Activated naive CD8-positive, alpha-beta T cell treated with anti-CD3 and anti-CD28 coated beads, Interleukin-2, amount 10 ng/mL, durations not matched to agents 7 days and 5 days (primary cell): ENCODE data around the gene EXOSC2. TPM values are rescaled to one million over a fixed set of nuclear protein-coding genes. Genes with fewer than 3 reads are reported as not detected.
A peak's percentile ranks its signal among the peaks of the same experiment; 100 is the strongest.

Source experiments
- ATAC-seq: fragments of 150-1000 bp; cut with Tn5 transposase; one replicate; pipeline ENCODE4 v1.10.0; 2021; ENCODE audit warnings: low read depth, moderate library complexity
- POLR2A ChIA-PET: fragments of 350-600 bp; sonication (Branson Sonifier 250); formaldehyde crosslinking; loops from one replicate; lab custom pipeline; 2021; ENCODE audit warnings: antibody characterized with exemption; lab: Charles Lee
- DNase-seq: peaks from one replicate; pipeline ENCODE4 v3.0.0; 2021
- H3K27ac Mint-ChIP-seq: one replicate; pipeline ENCODE4 v1.8.0; 2022; ENCODE audit warnings: mild to moderate bottlenecking, mixed read lengths
- H3K27me3 Mint-ChIP-seq: one replicate; pipeline ENCODE4 v1.8.0; 2022; ENCODE audit warnings: mild to moderate bottlenecking, moderate library complexity, mixed read lengths
- H3K36me3 Mint-ChIP-seq: one replicate; pipeline ENCODE4 v1.8.0; 2021; ENCODE audit warnings: mild to moderate bottlenecking, mixed read lengths
- H3K4me1 Mint-ChIP-seq: one replicate; pipeline ENCODE4 v1.8.0; 2021; ENCODE audit warnings: mixed read lengths
- H3K4me3 Mint-ChIP-seq: one replicate; pipeline ENCODE4 v1.8.0; 2022; ENCODE audit warnings: mild to moderate bottlenecking, moderate library complexity, mixed read lengths
- H3K9me3 Mint-ChIP-seq: one replicate; pipeline ENCODE4 v1.8.0; 2021; ENCODE audit warnings: mixed read lengths
- total RNA-seq, 2 experiments: library from RNA; stranded (reverse); gene quantifications; one replicate each; pipeline ENCODE4 v1.2.3, GENCODE V29; 2021

EXOSC2 gene
- total RNA-seq = 10 to 100 TPM; 57.2 to 58.8 TPM

- Mint-ChIP-seq H3K9me3 (no peaks in the 10 kb centered on the region), H3K36me3 (peaks cover 25% of the 10 kb centered on the region), H3K4me1 (peaks cover 40% of the 10 kb centered on the region), H3K27me3 (peaks cover 3% of the 10 kb centered on the region), H3K27ac (peak within 1 kb of the TSS; percentile 97), H3K4me3 (peak within 1 kb of the TSS; percentile 97)
- DNase-seq (peak; percentile 88), ATAC-seq (peak; percentile 98)
- POLR2A ChIA-PET = interaction anchor here (0.7 to 1.7 kb wide), 6 partner anchors 10 to 114 kb away, joined by 3 to 7 read pairs (median 5); partner anchors contain the start of gene FUBP3
Measured at GRCh38 chr9:130693426-130694191, at the start of gene EXOSC2. TSS of gene EXOSC2 (plus strand) at chr9:130693780. CDS start at chr9:130693792, 12 bp downstream.

- H3K4me3 Mint-ChIP-seq = no peak overlapping the region
- H3K27me3 Mint-ChIP-seq = peaks cover 12% of the 10 kb centered on the region
- H3K27ac Mint-ChIP-seq = no peak overlapping the region
- no peak for ATAC-seq
- POLR2A ChIA-PET = no interaction called here
- H3K4me1 Mint-ChIP-seq = no peaks in the 10 kb centered on the region
- peaks cover 4% of the 10 kb centered on the region for H3K9me3 Mint-ChIP-seq
- no peak for DNase-seq
- H3K36me3 Mint-ChIP-seq = peaks cover 1% of the 10 kb centered on the region
Measured at GRCh38 chr9:130651221-130651620, 42.4 kb upstream of the EXOSC2 start.

GRCh38 chr9:130651752-130652151, 41.8 kb upstream of the EXOSC2 start:
- peaks cover 15% of the 10 kb centered on the region for H3K27me3 Mint-ChIP-seq
- no peak for DNase-seq
- H3K27ac Mint-ChIP-seq = no peak overlapping the region
- no peak overlapping the region for H3K4me3 Mint-ChIP-seq
- POLR2A ChIA-PET = no interaction called here
- no peak for ATAC-seq
- no peaks in the 10 kb centered on the region for H3K4me1 Mint-ChIP-seq
- no peaks in the 10 kb centered on the region for H3K36me3 Mint-ChIP-seq
- peaks cover 2% of the 10 kb centered on the region for H3K9me3 Mint-ChIP-seq

- no peak for ATAC-seq
- DNase-seq = no peak
- no peaks in the 10 kb centered on the region for H3K9me3 Mint-ChIP-seq
- H3K4me1 Mint-ChIP-seq = peaks cover 3% of the 10 kb centered on the region
- peaks cover 41% of the 10 kb centered on the region for H3K27me3 Mint-ChIP-seq
- no peak overlapping the region for H3K4me3 Mint-ChIP-seq
- H3K27ac Mint-ChIP-seq = no peak overlapping the region
- POLR2A ChIA-PET = no interaction called here
- no peaks in the 10 kb centered on the region for H3K36me3 Mint-ChIP-seq
Measured at GRCh38 chr9:130654879-130655278, 38.7 kb upstream of the EXOSC2 start.

GRCh38 chr9:130658893-130659698, 34.5 kb upstream of the EXOSC2 start:
- ATAC-seq (no peak), DNase-seq (no peak)
- POLR2A ChIA-PET = no interaction called here

GRCh38 chr9:130659699-130660248, 33.8 kb upstream of the EXOSC2 start:
- H3K27ac Mint-ChIP-seq = no peak overlapping the region
- H3K27me3 Mint-ChIP-seq = peaks cover 74% of the 10 kb centered on the region
- ATAC-seq (no peak), DNase-seq (no peak)
- POLR2A ChIA-PET = no interaction called here
- H3K36me3 Mint-ChIP-seq = no peaks in the 10 kb centered on the region
- H3K4me3 Mint-ChIP-seq = peak overlapping the region; percentile 49
- peaks cover 6% of the 10 kb centered on the region for H3K4me1 Mint-ChIP-seq
- no peaks in the 10 kb centered on the region for H3K9me3 Mint-ChIP-seq

More at GRCh38 chr9:130658893-130659698, 34.5 kb upstream of the EXOSC2 start:
- Mint-ChIP-seq H3K4me3 (no peak overlapping the region), H3K27me3 (peaks cover 72% of the 10 kb centered on the region), H3K4me1 (peaks cover 6% of the 10 kb centered on the region), H3K27ac (no peak overlapping the region), H3K36me3 (no peaks in the 10 kb centered on the region), H3K9me3 (no peaks in the 10 kb centered on the region)

- peaks cover 6% of the 10 kb centered on the region for H3K4me1 Mint-ChIP-seq
- peak overlapping the region; percentile 40 for H3K4me3 Mint-ChIP-seq
- DNase-seq = no peak
- peaks cover 73% of the 10 kb centered on the region for H3K27me3 Mint-ChIP-seq
- H3K27ac Mint-ChIP-seq = no peak overlapping the region
- no peak for ATAC-seq
- H3K9me3 Mint-ChIP-seq = no peaks in the 10 kb centered on the region
- H3K36me3 Mint-ChIP-seq = no peaks in the 10 kb centered on the region
- POLR2A ChIA-PET = no interaction called here
Measured at GRCh38 chr9:130660326-130660682, 33.3 kb upstream of the EXOSC2 start.

GRCh38 chr9:130660683-130661450, 32.7 kb upstream of the EXOSC2 start:
- Mint-ChIP-seq H3K9me3 (no peaks in the 10 kb centered on the region), H3K4me1 (peaks cover 8% of the 10 kb centered on the region), H3K36me3 (no peaks in the 10 kb centered on the region), H3K27ac (no peak overlapping the region), H3K4me3 (no peak overlapping the region), H3K27me3 (peaks cover 73% of the 10 kb centered on the region)
- POLR2A ChIA-PET = no interaction called here
- DNase-seq (no peak), ATAC-seq (no peak)

GRCh38 chr9:130661451-130662098, 32.0 kb upstream of the EXOSC2 start:
- POLR2A ChIA-PET = no interaction called here
- Mint-ChIP-seq H3K27me3 (peaks cover 75% of the 10 kb centered on the region), H3K9me3 (no peaks in the 10 kb centered on the region), H3K4me1 (peaks cover 8% of the 10 kb centered on the region), H3K27ac (no peak overlapping the region), H3K4me3 (no peak overlapping the region), H3K36me3 (no peaks in the 10 kb centered on the region)
- ATAC-seq (no peak), DNase-seq (no peak)

GRCh38 chr9:130662099-130662969, 31.2 kb upstream of the EXOSC2 start:
- Mint-ChIP-seq H3K4me1 (peaks cover 8% of the 10 kb centered on the region), H3K36me3 (no peaks in the 10 kb centered on the region), H3K27me3 (peaks cover 73% of the 10 kb centered on the region), H3K4me3 (no peak overlapping the region), H3K27ac (no peak overlapping the region), H3K9me3 (no peaks in the 10 kb centered on the region)
- ATAC-seq = no peak
- no peak for DNase-seq
- POLR2A ChIA-PET = no interaction called here

GRCh38 chr9:130662970-130663257, 30.7 kb upstream of the EXOSC2 start:
- H3K27me3 Mint-ChIP-seq = peaks cover 74% of the 10 kb centered on the region
- POLR2A ChIA-PET = no interaction called here
- peak overlapping the region; percentile 66 for H3K4me3 Mint-ChIP-seq
- no peak for ATAC-seq
- no peaks in the 10 kb centered on the region for H3K9me3 Mint-ChIP-seq
- no peaks in the 10 kb centered on the region for H3K36me3 Mint-ChIP-seq
- peaks cover 8% of the 10 kb centered on the region for H3K4me1 Mint-ChIP-seq
- DNase-seq = peak; percentile 54
- H3K27ac Mint-ChIP-seq = peak overlapping the region; percentile 83
